Mammary epithelial cell (primary cell): ENCODE measurements around the gene MYOC.

Experiments
- CTCF ChIP-seq, 2 donors: IDR thresholded peaks in 1 of 2; conservative IDR thresholded peaks in 1 of 2; 2 replicates each; pipeline ENCODE4 v1.5.1; 2011 to 2012; ENCODE audit warnings: inconsistent platforms in 2 of 2, low read length in 2 of 2, mild to moderate bottlenecking in 2 of 2, control low read depth in 1 of 2, low read depth in 1 of 2; ENCODE audit not compliant: insufficient read depth in 1 of 2; ENCODE audit errors: extremely low read depth in 1 of 2
- EZH2 ChIP-seq: IDR thresholded peaks from 2 replicates; pipeline ENCODE4 v1.6.1; 2012; ENCODE audit warnings: low read length, inconsistent platforms, borderline replicate concordance

GRCh38 chr1:171654942-171655745, 2.7 kb upstream of the MYOC start:
- TF ChIP-seq CTCF (conservative IDR thresholded peaks at IDR 0.05 in 1 of 2, IDR thresholded peaks at IDR 0.05 in 1 of 2; ENCODE audit: extremely low read depth in 1 of 2, insufficient read depth in 1 of 2, low read depth in 1 of 2, low read length in 2 of 2): peak; percentile 52 to 59
- no peak for TF ChIP-seq EZH2
